H4 (cell line): ENCODE data around the gene SLMAP. TPM values are rescaled to one million over a fixed set of nuclear protein-coding genes. Genes with fewer than 3 reads are reported as not detected.

Experiments used
- DNase-seq: peaks from one replicate; pipeline ENCODE4 v3.0.0-alpha.2; 2015; ENCODE audit warnings: low spot score
- total RNA-seq: library from RNA; depleted of rRNA; stranded (reverse); fragments of >200 nt; shearing (Covaris generic); gene quantifications from 2 replicates; pipeline ENCODE4 v1.2.3, GENCODE V29; 2014

Gene SLMAP
- total RNA-seq, 1 experiment from 2014 or later: 17.0 TPM

- no peak for DNase-seq
Observed at GRCh38 chr3:57749542-57749941, 6.6 kb upstream of the SLMAP start.

- DNase-seq: peak; percentile 25
Observed at GRCh38 chr3:57752307-57752706, 3.8 kb upstream of the SLMAP start.

DNA sequence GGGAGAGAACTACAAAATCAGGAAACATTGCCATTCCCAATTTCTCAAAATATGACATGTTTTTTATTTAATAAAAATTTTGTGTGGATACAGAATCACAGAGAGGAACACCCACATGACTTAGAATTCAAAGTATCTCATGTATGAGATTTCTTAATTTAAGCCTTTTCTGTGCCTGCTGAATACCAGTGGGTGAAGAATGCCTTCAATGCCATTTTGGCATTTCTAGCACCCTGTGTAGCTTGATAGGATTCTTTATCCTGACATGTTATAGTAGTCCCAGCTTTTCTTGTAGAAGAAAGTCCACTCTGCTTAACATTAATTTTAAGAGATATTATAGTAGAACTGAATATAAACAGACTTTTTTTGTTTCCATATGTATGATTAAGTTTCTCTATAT, 3.1 kb upstream of the SLMAP start:
- DNase-seq: no peak

GRCh38 chr3:57755368-57755675, 787 bp upstream of the SLMAP start:
- peak; percentile 32 for DNase-seq

GRCh38 chr3:57756528-57757401, 656 bp downstream of the SLMAP start:
- DNase-seq: no peak

- no peak for DNase-seq
Observed at GRCh38 chr3:57757642-57758297, 1.7 kb downstream of the SLMAP start.

- no peak for DNase-seq
Observed at GRCh38 chr3:57758686-57759085, 2.6 kb downstream of the SLMAP start.

DNA sequence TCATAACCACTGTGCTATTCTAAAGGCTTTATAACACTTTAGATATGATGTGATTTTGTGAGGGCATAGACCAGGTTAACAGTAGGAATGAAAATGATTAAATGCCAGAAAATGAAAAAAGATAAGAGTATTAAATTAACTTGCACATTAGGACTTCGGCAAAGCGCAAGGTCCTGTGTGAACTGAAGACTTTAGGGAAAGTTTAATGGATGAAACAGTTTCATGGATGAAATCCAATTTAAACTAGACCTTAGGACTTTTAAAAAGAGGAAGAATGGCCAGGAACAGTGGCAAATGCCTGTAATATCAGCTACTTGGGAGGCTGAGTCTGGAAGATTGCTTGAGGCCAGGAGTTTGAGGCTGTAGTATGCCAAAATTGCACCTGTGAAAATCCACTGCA, 8.7 kb downstream of the SLMAP start:
- no peak for DNase-seq

GRCh38 chr3:57768595-57768994, 12.5 kb downstream of the SLMAP start:
- DNase-seq: no peak

DNA sequence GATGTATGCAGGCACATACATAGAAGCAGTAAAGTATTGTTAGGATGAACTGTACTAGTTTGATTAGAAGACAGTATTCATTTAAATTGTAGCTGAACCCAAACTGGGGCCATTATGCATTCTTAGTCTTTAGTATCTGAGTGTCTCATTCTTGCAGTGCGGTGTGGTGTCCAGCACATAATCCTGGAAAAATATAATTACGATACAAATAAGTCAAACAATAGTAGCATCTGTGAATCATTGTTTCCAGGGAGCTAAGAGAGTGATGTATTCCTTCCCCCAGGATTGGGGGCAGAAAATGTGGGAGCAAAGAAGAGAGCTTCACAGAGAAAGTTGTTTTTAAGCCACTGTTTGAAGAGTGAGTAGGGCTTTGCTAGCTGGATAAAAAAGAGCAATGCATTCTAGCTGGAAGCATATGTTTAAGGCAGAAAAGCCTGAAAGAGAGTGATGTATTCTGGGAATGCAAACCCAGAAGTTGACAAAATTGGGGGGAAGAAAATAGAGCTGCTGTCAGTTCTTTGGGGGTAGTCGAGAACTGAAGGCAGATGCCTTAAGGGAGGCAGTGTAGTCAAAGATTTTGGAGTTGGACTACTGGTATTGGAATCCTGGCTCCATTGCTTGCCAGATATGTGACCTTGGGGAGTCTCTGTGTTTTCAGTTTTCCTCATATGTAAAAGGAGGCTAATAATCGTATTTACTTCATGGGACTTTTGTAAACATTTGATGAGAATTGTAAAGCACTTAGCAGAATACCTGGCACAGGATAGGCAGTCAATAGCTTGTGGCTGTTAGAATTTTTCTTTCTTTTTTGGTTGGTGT, 14.1 kb downstream of the SLMAP start:
- no peak for DNase-seq

DNA sequence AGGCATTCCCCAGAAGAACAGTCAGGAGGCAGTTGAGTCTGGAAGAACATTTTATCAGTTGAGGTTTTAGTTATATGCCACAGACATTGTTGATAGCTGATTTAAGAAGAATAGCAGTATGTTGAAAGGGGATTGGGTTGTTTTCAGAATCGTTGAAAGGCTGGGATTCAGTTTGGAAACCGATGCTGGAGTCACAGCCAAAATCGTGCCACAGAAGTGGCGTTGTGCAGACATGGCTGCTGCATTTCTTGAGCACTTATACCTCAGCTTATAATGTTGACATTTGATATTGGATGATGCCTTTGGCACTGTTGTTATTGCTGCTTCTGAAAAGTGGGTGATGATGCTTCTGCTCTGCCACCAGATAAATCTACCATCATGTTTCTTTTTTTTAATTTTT, 16.1 kb downstream of the SLMAP start:
- DNase-seq: no peak

DNA sequence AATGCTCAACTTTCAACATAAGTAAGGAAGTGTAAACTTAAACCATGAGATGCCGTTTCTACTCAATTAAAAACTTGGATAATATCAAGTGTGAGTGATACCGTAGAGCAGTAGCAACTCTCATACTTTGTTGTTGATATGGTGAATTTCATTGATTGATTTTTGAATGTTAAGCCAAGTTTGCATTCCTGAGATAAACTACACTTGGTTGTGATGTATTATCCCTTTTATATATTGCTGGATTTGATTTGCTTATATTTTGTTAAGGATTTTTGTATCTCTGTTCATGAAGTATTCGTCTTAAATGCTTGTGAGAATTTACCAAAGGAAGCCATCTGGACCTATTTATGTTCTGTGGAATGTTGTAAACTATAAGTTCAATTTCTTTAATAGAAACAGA, 21.7 kb downstream of the SLMAP start:
- DNase-seq: no peak

- no peak for DNase-seq
Observed at GRCh38 chr3:57778494-57778893, 22.4 kb downstream of the SLMAP start.

DNA sequence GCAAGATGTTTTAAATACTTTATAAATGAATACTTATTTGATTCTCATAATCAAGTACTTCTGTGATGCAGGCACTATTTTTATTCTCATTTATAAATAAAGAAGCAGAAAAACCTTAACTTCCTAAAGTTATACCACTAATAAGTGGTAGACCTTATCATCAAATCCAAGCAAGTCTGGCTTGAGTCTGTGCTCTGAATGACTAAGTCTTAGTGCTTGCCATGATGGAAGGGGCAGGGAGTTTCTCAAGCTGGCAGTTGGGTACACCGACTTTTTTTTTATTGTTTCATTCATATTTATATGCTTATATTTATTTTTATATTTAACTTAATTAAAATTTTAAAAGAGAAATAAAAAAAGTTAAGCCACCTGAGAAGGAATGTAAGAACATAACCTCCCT, 23.6 kb downstream of the SLMAP start:
- DNase-seq: no peak

- no peak for DNase-seq
Observed at GRCh38 chr3:57783186-57784088, 27.3 kb downstream of the SLMAP start.

- DNase-seq: no peak
Observed at GRCh38 chr3:57784089-57784735, 28.1 kb downstream of the SLMAP start.

GRCh38 chr3:57785446-57785845, 29.3 kb downstream of the SLMAP start:
- no peak for DNase-seq

GRCh38 chr3:57787867-57788623, 31.9 kb downstream of the SLMAP start:
- no peak for DNase-seq

DNA sequence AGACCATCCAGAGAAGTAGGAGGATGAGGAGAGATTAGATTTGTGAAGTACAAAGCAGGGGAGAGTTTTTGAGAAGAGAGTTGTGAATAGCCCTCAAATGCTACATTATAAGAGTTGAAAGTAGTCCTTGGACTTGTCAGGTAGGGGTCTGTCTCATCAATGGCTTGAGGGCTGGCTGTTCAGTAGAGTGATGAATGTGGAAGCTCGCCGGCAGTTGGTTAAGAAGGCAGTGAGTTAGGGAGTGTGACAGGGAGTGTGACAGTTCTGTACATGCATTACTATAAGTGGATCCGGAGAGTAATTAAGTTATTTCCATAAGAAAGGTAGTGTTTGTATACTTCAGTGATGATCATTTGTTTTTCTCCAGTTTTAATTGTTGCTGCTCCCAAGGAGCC, 32.5 kb downstream of the SLMAP start:
- DNase-seq: no peak

DNA sequence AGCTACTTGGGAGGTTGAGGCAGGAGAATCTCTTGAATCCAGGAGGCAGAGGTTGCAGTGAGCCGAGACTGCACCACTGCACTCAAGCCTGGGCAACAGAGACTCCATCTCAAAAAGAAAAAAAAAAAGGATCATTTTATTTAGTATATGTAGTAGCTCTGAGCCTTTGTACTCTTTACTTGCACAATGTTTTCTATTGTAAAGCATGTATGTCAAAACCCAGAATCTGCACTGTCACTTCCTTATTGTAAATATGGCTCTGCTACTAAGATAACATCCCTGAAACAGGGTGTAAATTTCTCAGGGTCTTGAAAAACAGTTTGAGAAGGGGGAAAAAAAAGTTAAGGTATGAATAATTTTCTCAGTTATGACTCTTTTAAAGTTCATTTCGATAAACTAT, 35.1 kb downstream of the SLMAP start:
- DNase-seq: peak; percentile 13
